Hematopoietic multipotent progenitor cell treated with erythropoietin and hydrocortisone succinate and interleukin-3 and kit ligand, for 17 days (in vitro differentiated cells): Measurements from ENCODE around the gene SIGLEC8.
"Not testable (repeated sequence)": the region's sequence is repeated elsewhere in the genome, so short reads cannot be mapped to it uniquely, and the experiment has no call there.

Experiments
- DNase-seq: peaks from one replicate; pipeline ENCODE4 v3.0.0-alpha.2; 2015; ENCODE audit warnings: low spot score

The SIGLEC8 gene

DNA sequence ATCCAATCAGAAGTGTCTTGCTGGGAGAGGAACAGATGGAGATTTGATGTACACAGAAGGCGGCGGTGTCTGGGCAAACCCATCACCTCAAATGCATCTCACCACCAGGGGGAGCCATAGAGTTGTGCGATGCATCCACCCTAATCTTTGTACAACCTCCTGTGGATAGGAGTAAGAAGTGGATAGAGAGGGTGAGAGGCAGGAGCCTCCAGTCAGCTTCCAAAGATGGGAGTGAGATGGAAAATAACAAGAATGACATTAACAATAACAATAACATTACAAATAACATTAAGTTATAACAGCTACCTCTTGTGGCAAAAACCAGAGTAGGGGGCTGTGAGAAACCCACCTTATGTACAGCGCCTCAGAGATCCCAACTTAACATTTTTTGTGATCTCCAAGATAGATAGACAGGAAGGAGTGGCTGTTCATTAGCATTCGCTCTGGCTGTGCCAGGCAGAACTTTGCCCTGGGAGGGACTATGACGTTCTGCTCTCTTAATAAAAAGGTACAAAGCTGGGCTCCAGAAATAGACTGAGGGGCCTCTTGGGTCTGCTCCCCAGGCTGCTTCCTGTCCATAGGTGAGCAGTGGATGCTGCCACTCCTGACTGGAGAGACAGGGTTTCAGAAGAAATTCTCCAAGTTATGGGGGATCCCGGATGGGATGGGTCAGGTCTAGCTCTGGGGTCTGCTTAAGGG is 14.9 kb upstream of the SIGLEC8 start:
- DNase-seq: peak; percentile 87

DNA sequence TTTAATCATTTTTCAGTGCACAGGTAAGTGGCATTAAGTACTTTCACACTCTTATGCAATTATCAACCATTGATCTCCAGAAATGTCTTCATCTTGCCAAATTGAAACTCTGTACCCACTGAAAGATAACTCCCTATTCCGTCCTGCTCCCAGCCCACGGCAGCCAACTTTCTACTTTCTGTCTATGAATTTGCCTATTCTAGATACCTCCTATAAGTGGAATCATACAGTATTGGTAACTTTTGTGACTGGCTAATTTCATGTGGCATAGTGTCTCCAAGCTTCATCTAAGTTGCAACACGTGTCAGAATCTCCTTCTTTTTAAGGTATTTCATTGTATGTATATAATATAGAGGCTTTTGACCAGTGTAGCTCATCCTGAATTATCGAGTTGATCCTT is 14.4 kb upstream of the SIGLEC8 start:
- no peak for DNase-seq

DNA sequence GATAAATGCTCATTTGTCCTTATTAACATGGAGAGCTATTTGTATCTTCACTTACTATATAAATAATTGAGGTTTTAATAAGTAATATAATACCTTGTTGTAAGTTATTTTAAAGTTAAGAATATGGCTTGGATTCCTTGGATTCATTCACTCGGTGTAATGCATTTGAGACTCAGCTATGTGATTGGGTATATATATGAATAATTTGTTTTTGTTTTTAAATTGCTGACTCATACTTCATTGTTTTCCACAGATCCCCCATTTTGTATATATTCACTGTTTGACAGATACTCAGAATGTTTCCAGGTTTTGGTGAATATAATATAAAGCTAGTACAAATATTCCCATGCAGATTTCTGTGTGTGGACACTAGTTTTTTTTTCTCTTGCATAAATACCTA is 13.3 kb upstream of the SIGLEC8 start:
- no peak for DNase-seq

DNA sequence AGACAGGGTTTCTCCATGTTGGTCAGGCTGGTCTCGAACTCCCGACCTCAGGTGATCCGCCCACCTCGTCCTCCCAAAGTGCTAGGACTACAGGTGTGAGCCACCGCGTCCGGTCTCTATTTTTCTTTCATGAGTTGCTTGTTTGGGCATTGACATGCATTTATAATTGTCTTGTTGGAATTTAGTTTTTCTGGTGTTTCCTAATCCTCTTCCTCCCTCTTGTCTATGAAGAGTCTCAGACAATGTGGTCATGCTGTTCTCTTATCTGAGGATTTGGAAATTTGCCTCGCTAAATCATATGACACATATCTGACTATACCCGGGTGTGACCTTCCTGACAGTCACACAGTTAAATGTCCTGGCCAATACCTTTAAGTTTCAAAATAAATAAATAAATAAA is 12.7 kb upstream of the SIGLEC8 start:
- DNase-seq: no peak

DNA sequence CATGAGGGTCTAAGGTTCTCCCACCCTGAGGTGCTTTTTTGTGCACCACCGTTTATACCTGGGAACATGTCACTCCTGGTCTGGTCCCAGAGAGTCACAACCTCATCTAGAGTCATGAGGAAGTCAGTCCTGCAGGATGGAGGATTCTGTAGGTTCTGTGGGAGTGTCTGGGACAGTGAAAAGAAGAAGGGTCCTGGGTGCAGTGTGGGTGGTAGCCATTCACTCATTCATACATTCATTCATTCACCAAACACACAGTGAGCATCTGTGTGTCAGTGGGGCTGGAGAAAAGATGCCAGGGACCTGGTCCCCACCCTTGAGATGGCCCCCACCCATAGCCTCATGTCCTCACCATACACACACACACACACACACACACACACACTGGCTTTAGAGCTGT is 11.4 kb upstream of the SIGLEC8 start:
- no peak for DNase-seq

DNA sequence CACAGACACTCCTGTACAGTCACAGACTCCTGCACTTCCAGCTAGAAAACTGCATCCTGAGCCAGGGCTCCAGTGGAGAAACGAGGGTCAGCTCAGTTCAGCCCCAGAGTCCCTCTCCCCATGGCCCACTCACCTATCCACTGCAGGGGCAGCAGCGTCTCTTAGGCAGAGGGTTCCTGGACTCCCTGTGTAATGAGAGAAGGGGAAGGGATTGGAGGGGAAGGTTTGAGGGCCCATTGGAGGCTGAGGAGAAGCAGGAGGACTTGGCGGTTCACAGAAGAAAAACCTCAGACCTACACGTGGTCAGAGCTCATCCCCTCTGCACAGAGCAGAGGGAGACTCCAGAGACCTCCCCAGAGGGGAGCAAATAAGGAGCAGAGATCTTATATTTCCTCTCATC is 10.9 kb upstream of the SIGLEC8 start:
- DNase-seq: no peak

DNA sequence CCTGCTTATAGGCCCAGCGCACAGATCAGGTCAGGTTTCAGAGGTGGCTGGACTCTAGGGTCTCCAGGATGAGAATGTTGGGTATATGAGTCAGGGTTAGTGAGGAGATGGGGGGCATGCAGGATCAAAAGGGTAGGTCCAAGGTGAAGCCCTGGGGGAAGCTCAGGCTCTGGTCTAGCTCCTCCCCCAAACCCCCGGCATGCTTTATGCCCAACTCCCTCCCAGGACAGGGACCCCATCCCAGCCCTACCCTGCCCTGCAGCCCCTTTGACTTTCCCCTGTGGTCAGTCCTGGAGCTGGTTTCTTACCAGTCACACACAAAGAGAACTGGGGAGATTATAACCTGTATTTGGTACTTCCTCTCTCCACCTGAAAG is 10.3 kb upstream of the SIGLEC8 start:
- DNase-seq: no peak

DNA sequence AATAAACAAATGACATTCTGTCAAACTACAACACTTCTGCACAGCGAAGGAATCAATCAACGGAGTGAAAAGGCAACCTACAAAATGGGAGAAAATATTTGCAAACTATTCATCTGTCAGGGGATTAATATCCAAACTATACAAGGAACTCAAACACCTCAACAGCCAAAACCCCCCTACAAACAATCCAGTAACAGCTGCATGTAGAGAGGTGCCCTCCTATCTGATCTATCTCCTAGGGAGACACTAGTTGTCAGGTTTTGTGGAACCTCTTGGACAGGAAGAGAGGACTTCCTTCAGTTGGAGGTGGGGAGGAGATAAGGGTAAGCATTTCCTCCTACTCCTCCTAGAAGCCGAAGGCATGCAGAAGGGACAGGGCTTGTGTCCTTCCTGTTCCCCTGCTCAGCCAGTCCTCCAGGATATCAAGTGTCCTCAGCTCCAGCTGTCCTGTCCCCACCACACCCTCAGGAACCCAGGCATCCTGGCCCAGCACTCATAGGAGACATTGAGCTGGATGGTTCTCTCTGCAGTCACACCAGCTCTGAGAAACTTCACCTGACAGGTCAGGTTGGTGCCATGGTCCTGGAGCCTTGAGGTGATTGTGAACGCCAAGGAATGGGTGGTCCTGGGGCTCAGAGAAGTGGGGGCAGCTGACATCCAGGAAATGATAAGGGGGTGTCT is 9.8 kb upstream of the SIGLEC8 start:
- no peak for DNase-seq

DNA sequence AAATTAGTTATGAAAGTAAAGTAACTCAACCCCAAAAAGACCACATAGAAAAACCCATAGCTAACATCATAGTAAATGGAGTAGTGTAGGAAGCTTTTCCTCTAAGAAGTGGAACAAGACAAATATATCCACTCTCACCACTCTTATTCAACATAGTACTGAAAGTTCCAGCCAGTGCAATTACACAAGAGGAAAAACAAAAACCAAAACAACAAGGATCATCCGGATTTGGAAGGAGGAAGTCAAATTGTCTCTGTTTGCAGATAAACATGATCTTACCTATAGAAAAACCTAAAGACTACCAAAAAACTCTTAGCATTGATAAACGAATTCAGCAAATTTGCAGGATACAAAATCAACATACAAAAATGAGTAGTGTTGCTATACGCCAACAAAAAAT is 8.5 kb upstream of the SIGLEC8 start:
- no peak for DNase-seq

DNA sequence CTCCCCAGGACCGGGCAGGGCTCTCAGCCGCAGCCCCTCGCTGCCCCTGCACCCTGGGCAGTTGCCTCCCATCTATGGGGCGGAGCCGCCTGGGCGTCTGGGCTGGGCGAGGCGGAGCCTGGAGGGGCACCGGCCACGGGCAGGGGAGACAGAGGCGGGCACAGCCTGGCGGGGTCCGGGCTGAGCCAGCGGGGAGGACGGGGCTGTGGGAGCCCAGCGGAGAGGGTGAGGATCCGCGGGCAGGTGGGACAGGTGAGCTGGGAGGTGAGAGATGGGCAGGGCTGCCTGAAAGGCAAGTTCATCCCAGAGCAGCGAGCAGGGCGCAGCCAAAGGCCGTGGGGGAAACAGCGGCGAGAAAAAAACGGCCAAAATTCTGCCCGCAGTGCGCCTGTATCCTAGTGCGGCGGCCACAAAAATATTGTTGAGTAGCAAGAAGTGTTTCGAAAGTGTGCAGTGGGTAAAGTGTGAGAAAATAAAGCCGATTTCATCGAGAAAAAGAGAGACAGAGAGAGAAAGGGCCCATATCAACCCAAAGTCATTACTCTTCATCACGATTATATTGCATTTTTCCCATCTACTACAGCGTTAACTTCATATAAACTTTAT is 5.8 kb upstream of the SIGLEC8 start:
- DNase-seq: not testable (repeated sequence)

DNA sequence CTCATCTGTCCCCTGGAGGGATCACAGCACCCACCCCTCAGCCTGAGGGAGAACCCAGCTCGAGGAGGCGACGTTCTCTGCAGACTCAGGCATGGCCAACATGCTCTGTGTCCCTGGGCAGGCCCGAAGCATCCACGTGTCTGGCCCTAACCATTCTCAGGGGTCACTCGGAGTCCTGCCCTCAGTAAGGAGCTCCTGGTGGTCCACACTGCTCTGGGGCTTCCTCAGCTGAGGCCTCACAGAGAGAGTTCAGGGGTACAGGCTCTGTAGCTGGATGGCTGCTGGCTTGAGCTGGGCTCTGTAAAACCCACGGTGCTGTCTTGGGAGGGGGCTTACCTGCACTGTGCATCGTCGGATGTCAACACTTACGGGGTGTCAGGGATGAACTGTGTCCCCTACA is 4.4 kb upstream of the SIGLEC8 start:
- no peak for DNase-seq

DNA sequence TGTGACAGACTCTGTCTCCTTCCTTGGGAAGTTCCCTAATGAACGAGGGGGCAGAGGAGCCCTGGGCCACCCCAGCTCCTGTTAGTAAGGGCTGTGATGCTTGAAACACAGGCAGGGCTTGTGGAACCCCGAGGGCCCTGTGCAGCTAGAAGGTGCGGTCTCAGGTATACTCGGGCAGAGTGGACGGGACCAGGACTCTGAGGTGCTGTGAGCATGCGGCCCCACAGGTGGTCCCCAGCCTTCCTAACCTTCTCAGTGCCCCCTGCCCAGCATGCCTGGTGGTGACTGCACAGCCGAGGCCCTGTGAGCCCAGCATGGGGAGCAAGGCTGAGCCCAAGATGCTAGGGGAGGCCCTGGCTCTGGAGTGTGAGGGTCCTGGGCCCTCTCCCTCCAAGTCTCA is 4.0 kb upstream of the SIGLEC8 start:
- no peak for DNase-seq

DNA sequence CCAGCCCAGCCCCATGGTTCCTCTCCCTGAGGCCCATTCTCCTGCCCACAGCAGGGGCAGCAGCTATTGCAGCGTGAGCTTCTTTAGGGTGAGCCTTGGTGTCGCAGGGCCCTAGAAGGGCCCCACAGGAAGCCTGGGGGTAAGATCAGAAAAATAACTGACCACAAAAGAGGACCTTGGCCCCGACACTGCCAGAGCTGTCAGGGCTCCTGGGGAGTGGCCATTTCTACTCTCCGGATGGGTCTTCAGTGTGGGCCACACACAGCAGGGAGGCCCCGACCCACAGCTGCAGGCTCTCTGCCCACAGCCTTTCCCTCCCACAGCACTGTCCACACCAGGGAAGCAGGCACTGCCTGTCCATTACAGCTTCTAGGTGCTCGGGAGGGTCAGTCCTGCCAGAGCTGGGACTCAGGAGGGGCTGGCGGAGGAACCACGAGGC is 3.5 kb upstream of the SIGLEC8 start:
- no peak for DNase-seq

DNA sequence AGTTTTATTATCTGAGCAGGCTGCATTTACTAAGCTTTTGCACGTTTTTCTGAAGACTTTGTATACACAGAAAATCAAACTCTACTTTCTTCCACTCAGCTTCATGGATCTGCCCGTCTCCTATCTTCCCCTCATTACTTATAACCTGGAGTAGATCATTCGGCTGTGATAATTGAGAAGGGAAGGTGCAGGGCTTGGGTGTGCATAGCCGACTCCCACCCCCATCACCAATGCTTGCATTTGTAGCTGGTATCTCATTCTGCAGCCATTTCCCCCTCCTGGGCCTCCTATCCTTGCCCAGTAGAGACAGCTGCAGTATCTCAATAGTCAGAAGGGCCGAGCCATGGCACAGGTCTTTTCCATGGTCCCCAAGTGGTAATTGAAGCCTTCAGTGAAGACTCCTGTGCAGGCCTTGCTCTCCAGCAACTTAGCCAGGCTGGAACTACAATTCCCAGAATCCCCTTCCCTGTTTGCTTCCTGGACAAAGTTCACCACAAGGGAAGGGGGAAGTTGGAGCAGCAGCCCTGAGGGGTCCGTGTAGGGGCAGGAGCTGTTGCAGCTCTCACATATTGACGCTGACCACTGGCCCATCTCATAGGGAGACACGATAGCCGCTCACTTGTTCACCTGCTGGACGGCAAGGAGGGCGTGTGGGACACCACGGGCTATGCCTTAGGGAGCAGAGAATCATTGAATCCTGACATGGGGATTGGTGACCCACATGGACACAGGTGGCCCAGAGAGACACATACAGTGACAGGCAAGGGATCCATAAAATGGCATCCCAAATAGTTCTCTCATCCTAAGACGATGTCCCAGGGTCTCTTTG is 2.1 kb upstream of the SIGLEC8 start:
- DNase-seq: no peak

DNA sequence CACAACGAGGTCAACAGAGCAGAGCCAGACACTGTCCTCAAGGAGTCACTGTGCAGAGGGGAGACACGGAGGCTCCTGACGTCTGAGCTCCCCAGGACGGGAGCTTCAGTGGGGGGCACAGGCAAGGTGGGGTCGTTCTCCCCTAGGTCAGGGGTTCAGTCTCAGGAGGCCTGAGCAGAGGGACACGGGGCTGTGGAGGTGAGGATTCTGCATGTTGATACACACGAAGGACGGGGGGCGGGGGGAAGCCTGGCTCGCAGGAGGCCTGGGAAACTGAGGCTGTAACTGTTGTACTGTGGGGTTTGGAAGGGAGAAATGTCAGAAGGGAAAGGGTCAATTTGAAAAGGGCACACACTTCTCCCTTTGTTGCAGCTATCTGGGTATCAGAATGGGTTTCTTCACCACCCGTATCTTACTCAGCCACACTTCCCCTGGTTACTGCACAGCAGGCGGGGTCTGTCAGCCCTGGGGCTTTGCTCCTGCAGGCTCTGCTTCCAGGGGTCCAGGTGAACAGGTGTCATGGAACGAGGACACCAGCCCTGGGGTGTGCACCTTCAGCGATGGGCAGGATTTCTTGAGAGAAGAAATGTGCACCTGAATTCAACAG is 748 bp upstream of the SIGLEC8 start:
- no peak for DNase-seq

DNA sequence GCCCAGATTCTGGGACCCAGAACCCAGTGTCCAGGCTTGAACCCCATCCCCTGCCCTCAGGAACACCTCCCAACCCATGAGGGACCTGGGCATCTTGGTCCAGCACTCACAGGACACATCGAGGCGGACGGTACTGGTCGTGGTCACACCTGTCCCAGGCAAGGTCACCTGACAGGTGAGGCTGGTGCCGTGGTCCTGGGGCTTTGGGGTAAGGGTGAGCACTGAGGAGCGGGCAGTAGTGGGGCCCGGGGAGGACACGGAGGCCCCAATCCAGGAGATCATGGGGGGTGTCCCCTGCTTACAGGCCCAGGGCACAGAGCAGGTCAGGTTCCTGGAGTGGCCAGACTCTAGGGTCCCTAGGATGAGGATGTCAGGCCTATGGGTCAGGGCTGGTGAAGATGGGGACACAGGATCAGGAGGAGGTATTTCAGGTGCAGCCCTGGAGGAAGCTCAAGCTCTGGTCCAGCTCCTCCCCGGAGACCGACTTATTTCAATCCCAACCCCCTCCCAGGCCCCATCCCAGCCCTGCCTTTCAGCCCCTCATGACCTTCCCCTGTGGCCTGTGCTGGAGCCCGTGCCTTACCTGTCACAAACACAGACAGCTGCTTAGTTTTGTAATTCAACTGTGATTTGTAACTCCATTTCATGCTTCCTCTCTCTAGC is 772 bp downstream of the SIGLEC8 start:
- no peak for DNase-seq

DNA sequence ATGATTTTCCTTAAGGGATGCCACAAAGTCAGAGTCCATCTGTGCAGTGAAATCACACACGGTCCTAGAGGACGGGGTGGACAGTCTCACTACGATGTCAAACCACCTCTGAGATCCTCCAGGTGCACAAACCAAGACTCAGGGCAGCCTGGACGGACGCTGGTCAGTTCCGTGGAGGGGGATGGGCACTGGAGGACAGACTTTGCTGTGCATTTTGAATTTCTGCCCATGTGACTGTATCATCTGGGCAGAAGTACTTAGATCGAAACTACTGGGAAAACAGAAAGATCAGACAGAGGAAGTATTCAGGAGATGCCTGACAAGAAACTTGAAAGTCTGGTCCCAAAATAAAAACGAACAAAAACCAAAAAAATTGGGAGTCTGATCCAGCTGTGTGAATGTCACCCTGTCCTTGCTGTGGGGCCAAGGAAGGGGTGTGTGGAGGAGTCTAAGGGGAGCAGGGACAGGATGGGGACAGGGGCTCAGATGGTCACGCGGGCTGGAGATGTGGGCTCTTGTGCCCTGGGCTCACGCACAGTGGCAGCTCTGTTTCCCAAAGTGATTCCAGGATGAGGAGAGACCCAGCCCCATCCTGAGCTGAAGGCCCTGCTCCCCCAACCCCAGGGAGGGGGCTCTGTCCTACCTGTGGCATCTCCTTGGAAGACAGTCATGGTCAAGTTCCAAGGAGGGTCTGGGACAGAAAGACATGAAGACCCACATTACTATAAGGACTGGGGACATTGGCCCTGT is 1.5 kb downstream of the SIGLEC8 start:
- DNase-seq: no peak

DNA sequence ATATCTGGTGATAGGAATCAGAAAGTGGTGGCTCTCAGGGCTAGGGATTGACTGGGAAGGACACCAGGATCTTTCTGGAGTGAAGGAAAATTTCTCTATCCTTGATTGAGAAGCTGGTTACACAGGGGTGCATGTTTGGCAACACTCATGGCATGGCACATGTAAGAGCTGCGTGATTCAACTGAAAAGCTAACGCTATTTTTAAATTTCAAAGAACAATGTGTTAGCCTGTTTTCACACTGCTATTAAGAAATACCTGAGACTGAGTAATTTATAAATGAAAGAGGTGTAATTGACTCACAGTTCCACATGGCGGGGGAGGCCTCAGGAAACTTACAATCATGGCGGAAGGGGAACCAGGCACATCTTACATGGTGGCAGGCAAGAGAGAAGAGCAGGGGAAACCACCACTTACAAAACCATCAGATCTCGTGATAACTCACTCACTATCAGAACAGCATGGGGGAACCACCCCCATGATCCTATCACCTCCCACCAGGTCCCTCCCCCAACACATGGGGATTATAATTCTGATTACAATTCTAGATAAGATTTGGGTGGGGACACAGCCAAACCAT is 7.4 kb downstream of the SIGLEC8 start:
- no peak for DNase-seq

DNA sequence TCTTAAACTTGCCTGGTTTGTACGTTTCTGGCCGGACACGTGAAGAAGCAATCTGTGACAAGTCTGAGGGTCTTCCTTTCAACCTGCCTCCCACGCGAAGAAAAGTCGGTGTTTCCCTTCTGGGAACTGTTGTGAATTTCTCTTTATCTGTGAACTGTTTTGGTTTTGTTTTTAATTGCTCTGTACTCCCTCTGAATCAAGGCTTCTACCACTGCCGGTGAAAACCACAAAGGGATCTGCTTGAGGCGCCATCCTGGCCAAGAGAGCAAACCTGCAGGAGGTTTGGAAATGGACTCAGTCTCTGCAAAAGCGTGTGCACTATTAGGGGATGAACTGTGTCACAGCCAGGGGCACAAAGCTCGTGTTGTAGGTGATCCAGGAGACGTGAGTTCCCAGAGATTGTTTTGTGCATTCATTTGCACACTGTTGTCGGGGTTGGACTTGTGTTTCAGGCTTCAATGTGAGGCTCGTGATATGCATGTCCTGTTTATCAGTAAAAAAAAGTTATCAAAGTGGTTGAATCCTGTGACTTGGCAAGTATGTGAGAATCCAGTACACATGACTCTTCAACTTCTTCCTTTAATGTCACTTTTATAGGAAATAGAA is 9.7 kb downstream of the SIGLEC8 start:
- no peak for DNase-seq

DNA sequence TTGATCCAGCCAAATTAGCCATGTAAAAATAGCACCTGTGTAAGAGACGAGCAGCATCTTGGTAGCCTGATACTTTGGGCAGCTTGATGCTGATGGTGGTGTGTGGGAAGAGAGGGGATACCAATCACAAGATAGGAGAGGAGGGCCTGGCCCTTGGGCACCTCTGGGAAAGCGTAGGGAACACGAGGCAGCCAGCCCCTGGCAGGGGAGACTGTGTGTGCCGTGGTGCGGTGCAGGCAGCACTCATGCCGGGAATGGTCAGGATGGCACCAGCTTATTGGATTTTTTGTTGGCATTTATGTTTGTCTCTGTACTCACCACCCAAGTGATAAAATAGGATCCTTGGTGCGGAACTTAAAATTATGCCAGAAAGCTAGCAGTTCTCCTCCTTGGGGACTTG is 10.2 kb downstream of the SIGLEC8 start:
- DNase-seq: no peak
